A549 (cell line): ENCODE measurements around the gene GAL. TPM values are rescaled to one million over a fixed set of nuclear protein-coding genes. Genes with fewer than 3 reads are reported as not detected.

Experiments
- ATAC-seq, 2 experiments: fragments of 200-7000 bp in 1 of 2; fragments of >200 bp in 1 of 2; cut with Nextera tagmentation in 1 of 2; cut with Tn5 transposase in 1 of 2; 3 replicates each; pipeline versions ENCODE4 v1.8.0 to v1.9.1; 2018 to 2020; ENCODE audit warnings: mild to moderate bottlenecking in 1 of 2, moderate library complexity in 1 of 2
- CTCF ChIA-PET: fragments of 300-600 bp; sonication (Branson Sonifier 250); formaldehyde crosslinking; extraction: SDS; loops from one replicate; lab custom pipeline; 2021; ENCODE audit warnings: antibody characterized with exemption, inconsistent platforms; lab: Yijun Ruan, JAX
- POLR2A ChIA-PET: fragments of 350-600 bp; formaldehyde crosslinking; extraction: SDS; loops from one replicate; lab custom pipeline; 2021; ENCODE audit warnings: antibody characterized with exemption, inconsistent platforms; lab: Yijun Ruan, JAX
- DNase-seq, 2 experiments: peaks; one replicate each; pipeline versions ENCODE4 v3.0.0 to v3.0.0-alpha.2; 2011 to 2016; ENCODE audit warnings: low read depth in 1 of 2, low spot score in 1 of 2
- FAIRE-seq: peaks from 2 replicates; lab custom pipeline; 2011; peaks lifted over from hg19 to GRCh38; lab: Jason Lieb, UNC
- H3K27ac ChIP-seq, 2 experiments: fragments of >200 bp; sonication (Bioruptor Twin); formaldehyde crosslinking; 3 replicates each; pipeline ENCODE4 v1.5.1; 2016 to 2017
- H3K4me1 ChIP-seq: fragments of >200 bp; sonication (Bioruptor Twin); formaldehyde crosslinking; 3 replicates; pipeline ENCODE4 v1.6.1; 2016
- H3K4me2 ChIP-seq: fragments of >200 bp; sonication (Bioruptor Twin); formaldehyde crosslinking; 3 replicates; pipeline ENCODE4 v1.6.1; 2016
- H3K4me3 ChIP-seq: fragments of >200 bp; sonication (Bioruptor Twin); formaldehyde crosslinking; 3 replicates; pipeline ENCODE4 v1.5.1; 2016
- H3K9me3 ChIP-seq: fragments of >200 bp; sonication (Bioruptor Twin); formaldehyde crosslinking; 3 replicates; pipeline ENCODE4 v1.6.1; 2016
- ATOH8 ChIP-seq: fragments of 250-450 bp; sonication (Bioruptor Pico); IDR thresholded peaks from 2 replicates; pipeline ENCODE4 v1.5.0; 2020; ENCODE audit warnings: low read depth, mild to moderate bottlenecking, moderate library complexity
- BCL3 ChIP-seq: fragments of >200 bp; sonication (Bioruptor Twin); formaldehyde crosslinking; IDR thresholded peaks from 3 replicates; pipeline ENCODE4 v1.6.1; 2016
- EHF ChIP-seq: fragments of 250-450 bp; sonication (Bioruptor Pico); IDR thresholded peaks from 2 replicates; pipeline ENCODE4 v1.5.0; 2020; ENCODE audit warnings: mild to moderate bottlenecking
- EHMT2 ChIP-seq: fragments of 200-600 bp; sonication (generic); IDR thresholded peaks from 2 replicates; pipeline ENCODE4 v1.6.1; 2016; ENCODE audit warnings: antibody characterized with exemption, low read depth, mild to moderate bottlenecking, moderate library complexity
- ELK1 ChIP-seq: fragments of 150-350 bp; IDR thresholded peaks from 2 replicates; pipeline ENCODE4 v1.6.1; 2014; ENCODE audit warnings: low read depth, mild to moderate bottlenecking, low read length
- FOSL2 ChIP-seq, 2 experiments: fragments of 450-650 bp in 1 of 2; fragments of >200 bp in 1 of 2; sonication (Bioruptor Twin) in 1 of 2; formaldehyde crosslinking; IDR thresholded peaks; 2 replicates each; pipeline versions ENCODE4 v1.5.0 to v1.6.1; 2016 to 2020; ENCODE audit warnings: mild to moderate bottlenecking in 1 of 2, moderate library complexity in 1 of 2
- GATA3 ChIP-seq: IDR thresholded peaks from 2 replicates; pipeline ENCODE4 v1.6.1; 2012; ENCODE audit warnings: borderline replicate concordance
- HEYL ChIP-seq: fragments of 250-450 bp; sonication (Bioruptor Pico); IDR thresholded peaks from 2 replicates; pipeline ENCODE4 v1.8.0; 2021; ENCODE audit warnings: mild to moderate bottlenecking, moderate library complexity
- HOXB5 ChIP-seq: fragments of 250-450 bp; sonication (Bioruptor Pico); IDR thresholded peaks from 2 replicates; pipeline ENCODE4 v1.5.0; 2020; ENCODE audit warnings: mild to moderate bottlenecking, moderate library complexity
- NPAS2 ChIP-seq: fragments of 250-450 bp; sonication (Bioruptor Pico); IDR thresholded peaks from 2 replicates; pipeline ENCODE4 v1.8.0; 2022; ENCODE audit warnings: mild to moderate bottlenecking, moderate library complexity, borderline replicate concordance
- RARB ChIP-seq: fragments of 250-450 bp; sonication (Bioruptor Pico); IDR thresholded peaks from 2 replicates; pipeline ENCODE4 v1.8.0; 2021; ENCODE audit warnings: mild to moderate bottlenecking, moderate library complexity
- RCOR1 ChIP-seq: fragments of 150-350 bp; IDR thresholded peaks from 2 replicates; pipeline ENCODE4 v1.6.1; 2014; ENCODE audit warnings: antibody characterized with exemption, low read length, low read depth
- TFCP2L1 ChIP-seq: fragments of 250-450 bp; sonication (Bioruptor Pico); IDR thresholded peaks from 2 replicates; pipeline ENCODE4 v1.5.0; 2021; ENCODE audit warnings: mild to moderate bottlenecking
- ZFP36 ChIP-seq: fragments of 450-650 bp; IDR thresholded peaks from 2 replicates; pipeline ENCODE4 v1.6.1; 2014; ENCODE audit warnings: borderline replicate concordance; ENCODE audit not compliant: partially characterized antibody
- ZNF302 ChIP-seq: fragments of 250-450 bp; sonication (Bioruptor Pico); IDR thresholded peaks from 2 replicates; pipeline ENCODE4 v1.9.0; 2021; ENCODE audit warnings: inconsistent platforms, mild to moderate bottlenecking, moderate library complexity
- WGBS: methylation state at CpG from one replicate; pipeline ENCODE4 v1.1.6; 2017; ENCODE audit errors: missing lambda C conversion rate; 5-methylcytosine and 5-hydroxymethylcytosine counted together
- polyA plus RNA-seq, 4 experiments: library from polyadenylated mRNA; depleted of rRNA in 3 of 4; stranded (reverse); fragments of >200 nt; fragmentation: RNase III in 1 of 4; extraction: RNeasy Plus Mini Kit Qiagen cat#74134 plus additional on column Dnase treatment in 1 of 4; gene quantifications; 2 replicates in 3 of 4; 3 replicates in 1 of 4; pipeline ENCODE4 v1.2.3, GENCODE V29; 2011 to 2017
- TF ChIP-seq, protein P1 (sequence below): IDR thresholded peaks from 2 replicates; pipeline ENCODE4 v1.6.1; 2012
- TF ChIP-seq, protein P2 (sequence below): IDR thresholded peaks from 2 replicates; pipeline ENCODE4 v1.6.1; 2012; ENCODE audit warnings: low read depth, borderline replicate concordance
- TF ChIP-seq, protein P3 (sequence below): fragments of 200-600 bp; sonication (generic); IDR thresholded peaks from 2 replicates; pipeline ENCODE4 v1.6.1; 2016; ENCODE audit warnings: antibody characterized with exemption, mild to moderate bottlenecking, moderate library complexity

The GAL gene
- polyA plus RNA-seq, 2 of the 4 experiments (the other 2 are of a cell fraction) = 2.2 to 8.6 TPM

- ATAC-seq = no peak
- TF ChIP-seq GATA3 (no peak), RCOR1 (no peak), ZNF302 (CRISPR knock-in tag) (no peak), TFCP2L1 (CRISPR knock-in tag) (no peak), HOXB5 (CRISPR knock-in tag) (no peak), ELK1 (no peak), ATOH8 (CRISPR knock-in tag) (no peak), ZFP36 (no peak), EHF (CRISPR knock-in tag) (no peak), EHMT2 (no peak), RARB (CRISPR knock-in tag) (no peak), BCL3 (no peak), NPAS2 (CRISPR knock-in tag) (no peak), HEYL (CRISPR knock-in tag) (no peak), FOSL2 (IDR thresholded peaks at IDR 0.05) (no peak), FOSL2 (CRISPR knock-in tag; IDR thresholded peaks at IDR 0.05) (no peak)
- TF ChIP-seq, protein P1, sequence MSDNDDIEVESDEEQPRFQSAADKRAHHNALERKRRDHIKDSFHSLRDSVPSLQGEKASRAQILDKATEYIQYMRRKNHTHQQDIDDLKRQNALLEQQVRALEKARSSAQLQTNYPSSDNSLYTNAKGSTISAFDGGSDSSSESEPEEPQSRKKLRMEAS = no peak
- TF ChIP-seq, protein P2, sequence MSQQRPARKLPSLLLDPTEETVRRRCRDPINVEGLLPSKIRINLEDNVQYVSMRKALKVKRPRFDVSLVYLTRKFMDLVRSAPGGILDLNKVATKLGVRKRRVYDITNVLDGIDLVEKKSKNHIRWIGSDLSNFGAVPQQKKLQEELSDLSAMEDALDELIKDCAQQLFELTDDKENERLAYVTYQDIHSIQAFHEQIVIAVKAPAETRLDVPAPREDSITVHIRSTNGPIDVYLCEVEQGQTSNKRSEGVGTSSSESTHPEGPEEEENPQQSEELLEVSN = no peak
- TF ChIP-seq, protein P3, sequence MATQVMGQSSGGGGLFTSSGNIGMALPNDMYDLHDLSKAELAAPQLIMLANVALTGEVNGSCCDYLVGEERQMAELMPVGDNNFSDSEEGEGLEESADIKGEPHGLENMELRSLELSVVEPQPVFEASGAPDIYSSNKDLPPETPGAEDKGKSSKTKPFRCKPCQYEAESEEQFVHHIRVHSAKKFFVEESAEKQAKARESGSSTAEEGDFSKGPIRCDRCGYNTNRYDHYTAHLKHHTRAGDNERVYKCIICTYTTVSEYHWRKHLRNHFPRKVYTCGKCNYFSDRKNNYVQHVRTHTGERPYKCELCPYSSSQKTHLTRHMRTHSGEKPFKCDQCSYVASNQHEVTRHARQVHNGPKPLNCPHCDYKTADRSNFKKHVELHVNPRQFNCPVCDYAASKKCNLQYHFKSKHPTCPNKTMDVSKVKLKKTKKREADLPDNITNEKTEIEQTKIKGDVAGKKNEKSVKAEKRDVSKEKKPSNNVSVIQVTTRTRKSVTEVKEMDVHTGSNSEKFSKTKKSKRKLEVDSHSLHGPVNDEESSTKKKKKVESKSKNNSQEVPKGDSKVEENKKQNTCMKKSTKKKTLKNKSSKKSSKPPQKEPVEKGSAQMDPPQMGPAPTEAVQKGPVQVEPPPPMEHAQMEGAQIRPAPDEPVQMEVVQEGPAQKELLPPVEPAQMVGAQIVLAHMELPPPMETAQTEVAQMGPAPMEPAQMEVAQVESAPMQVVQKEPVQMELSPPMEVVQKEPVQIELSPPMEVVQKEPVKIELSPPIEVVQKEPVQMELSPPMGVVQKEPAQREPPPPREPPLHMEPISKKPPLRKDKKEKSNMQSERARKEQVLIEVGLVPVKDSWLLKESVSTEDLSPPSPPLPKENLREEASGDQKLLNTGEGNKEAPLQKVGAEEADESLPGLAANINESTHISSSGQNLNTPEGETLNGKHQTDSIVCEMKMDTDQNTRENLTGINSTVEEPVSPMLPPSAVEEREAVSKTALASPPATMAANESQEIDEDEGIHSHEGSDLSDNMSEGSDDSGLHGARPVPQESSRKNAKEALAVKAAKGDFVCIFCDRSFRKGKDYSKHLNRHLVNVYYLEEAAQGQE = no peak
- DNase-seq = no peak
- Histone ChIP-seq H3K9me3 (no peaks in the 10 kb centered on the region), H3K27ac (no peak overlapping the region), H3K4me2 (no peak overlapping the region), H3K4me3 (no peak overlapping the region), H3K4me1 (no peaks in the 10 kb centered on the region)
- WGBS = 83% methylated on average over 14 of the region's 14 CpGs
- POLR2A ChIA-PET = no interaction called here
- CTCF ChIA-PET = no interaction called here
- FAIRE-seq = no peak
Observed at GRCh38 chr11:68689737-68690625, 5.6 kb downstream of the GAL start.
